Activated T-helper 1 cell treated with anti-CD3 and anti-CD28 coated beads, Interleukin-12 subunit alpha, Interleukin-12 subunit beta, Interleukin-2, Interleukin-4 antibody, amounts not matched to agents 30 ng/mL and 10 ng/mL and 1 ng/mL, durations not matched to agents 14 hours and 24 hours and 36 hours (primary cell): ENCODE measurements around the gene TWIST2. TPM values are rescaled to one million over a fixed set of nuclear protein-coding genes. Genes with fewer than 3 reads are reported as not detected.

Experiments
- DNase-seq: peaks from one replicate; pipeline ENCODE4 v3.0.0; 2021; ENCODE audit warnings: low spot score
- H3K27ac Mint-ChIP-seq: one replicate; pipeline ENCODE4 v1.8.0; 2021; ENCODE audit warnings: mild to moderate bottlenecking, mixed read lengths
- H3K27me3 Mint-ChIP-seq: one replicate; pipeline ENCODE4 v1.8.0; 2022; ENCODE audit warnings: mild to moderate bottlenecking, moderate library complexity, mixed read lengths; ENCODE audit not compliant: insufficient read depth
- H3K36me3 Mint-ChIP-seq: one replicate; pipeline ENCODE4 v1.8.0; 2021; ENCODE audit warnings: low read depth, mixed read lengths
- H3K4me1 Mint-ChIP-seq: one replicate; pipeline ENCODE4 v1.8.0; 2021; ENCODE audit warnings: low read depth, mixed read lengths
- H3K4me3 Mint-ChIP-seq: one replicate; pipeline ENCODE4 v1.8.0; 2021; ENCODE audit warnings: mild to moderate bottlenecking, moderate library complexity, mixed read lengths
- H3K9me3 Mint-ChIP-seq: one replicate; pipeline ENCODE4 v1.8.0; 2021; ENCODE audit warnings: mixed read lengths
- intact Hi-C: fragments of 100-400 bp; cut with micrococcal nuclease; formaldehyde crosslinking; loops from one replicate; pipeline ENCODE4 v1.15.1; 2024
- total RNA-seq: library from RNA; stranded (reverse); gene quantifications from 2 replicates; pipeline ENCODE4 v1.2.3, GENCODE V29; 2022

Gene TWIST2
- total RNA-seq, 1 donor from 2014 or later, result not detected

DNA sequence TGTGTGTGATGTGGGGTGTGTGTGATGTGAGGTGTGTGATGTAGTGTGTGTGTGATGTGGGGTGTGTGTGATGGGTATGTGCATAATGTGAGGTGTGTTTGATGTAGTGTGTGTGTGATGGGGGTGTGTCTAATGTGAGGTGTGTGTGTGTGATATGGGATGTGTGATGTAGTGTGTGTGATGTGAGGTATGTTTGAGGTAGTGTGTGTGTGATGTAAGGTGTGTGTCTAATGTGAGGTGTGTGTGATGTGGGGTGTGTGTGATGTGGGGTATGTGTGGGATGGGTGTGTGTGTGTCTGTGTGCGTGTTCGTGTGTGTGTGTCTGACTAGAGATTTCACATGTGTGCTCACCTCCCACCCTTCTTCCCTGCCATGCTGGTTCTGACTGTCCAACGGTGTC lies 56.3 kb downstream of the TWIST2 start:
- no peak for DNase-seq
- Mint-ChIP-seq H3K9me3 (peaks cover 5% of the 10 kb centered on the region), H3K4me1 (no peaks in the 10 kb centered on the region), H3K4me3 (no peak overlapping the region), H3K27ac (no peak overlapping the region), H3K36me3 (no peaks in the 10 kb centered on the region), H3K27me3 (no peaks in the 10 kb centered on the region)
- intact Hi-C loops, result no loop called here

DNA sequence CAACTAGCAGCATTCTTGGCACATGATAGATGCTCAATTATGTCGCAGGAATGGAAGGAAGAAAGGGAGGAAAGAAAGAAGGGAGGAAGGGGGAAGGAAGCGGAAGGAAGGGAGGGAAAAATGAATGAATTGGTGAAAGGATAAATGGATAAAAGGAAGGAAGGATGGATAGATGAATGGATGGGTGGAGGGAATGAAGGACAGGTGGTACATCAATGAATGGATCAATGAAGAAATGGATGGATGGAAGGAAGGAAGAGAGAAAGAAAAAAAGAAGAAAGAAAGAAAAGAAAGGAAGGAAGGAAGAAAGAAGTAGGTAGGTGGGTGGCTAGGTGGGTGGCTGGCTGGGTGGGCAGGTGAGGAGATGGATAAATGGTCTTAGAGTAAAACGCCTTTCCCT lies 56.8 kb downstream of the TWIST2 start:
- intact Hi-C loops, result no loop called here

DNA sequence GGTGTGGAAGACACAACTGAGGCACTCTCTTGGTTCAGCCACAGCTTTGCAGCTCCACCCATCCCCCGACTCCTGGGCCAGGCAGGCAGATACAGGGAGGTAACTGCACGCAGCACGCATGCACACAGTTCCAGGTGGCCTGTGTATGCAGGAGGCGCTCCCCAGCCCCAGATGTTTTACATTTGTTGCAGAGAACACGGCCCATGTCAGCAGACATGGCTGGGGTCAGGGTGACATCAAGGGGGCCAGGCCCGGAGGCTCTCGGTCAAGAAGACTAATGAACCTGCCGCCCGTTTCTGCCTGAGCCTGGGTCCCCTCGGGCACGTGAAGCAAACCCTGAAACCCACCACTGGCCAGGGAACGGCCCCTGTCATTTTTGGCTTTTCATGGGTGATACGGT lies 57.3 kb downstream of the TWIST2 start:
- peaks cover 5% of the 10 kb centered on the region for H3K9me3 Mint-ChIP-seq
- H3K27me3 Mint-ChIP-seq, result no peaks in the 10 kb centered on the region

More for the DNA sequence above, 56.8 kb downstream of the TWIST2 start:
- Mint-ChIP-seq H3K4me1 (no peaks in the 10 kb centered on the region), H3K27ac (no peak overlapping the region), H3K36me3 (no peaks in the 10 kb centered on the region), H3K27me3 (no peaks in the 10 kb centered on the region), H3K9me3 (peaks cover 5% of the 10 kb centered on the region), H3K4me3 (no peak overlapping the region)
- DNase-seq, result no peak

DNA sequence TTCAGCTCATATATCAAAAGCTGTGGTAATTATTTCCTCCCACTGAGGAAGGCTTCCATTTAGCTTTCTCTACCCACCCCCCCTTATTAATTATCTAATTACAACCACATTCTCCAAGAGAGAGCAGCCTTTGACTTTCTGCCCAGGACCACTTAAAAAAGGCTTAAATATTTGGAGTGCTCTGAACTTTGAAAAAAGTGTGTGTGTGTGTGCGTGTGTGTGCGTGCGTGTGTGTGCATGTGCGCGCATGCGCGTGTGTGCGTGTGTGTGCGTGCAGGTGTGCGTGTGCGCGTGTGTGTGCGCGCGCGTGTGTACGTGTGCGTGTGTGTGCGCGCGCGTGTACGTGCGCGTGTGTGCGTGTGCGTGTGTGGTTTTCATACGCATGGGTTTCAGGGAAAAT lies 57.8 kb downstream of the TWIST2 start:
- no peaks in the 10 kb centered on the region for H3K27me3 Mint-ChIP-seq
- DNase-seq, result no peak
- H3K9me3 Mint-ChIP-seq, result peaks cover 5% of the 10 kb centered on the region
- H3K4me1 Mint-ChIP-seq, result no peaks in the 10 kb centered on the region
- H3K36me3 Mint-ChIP-seq, result no peaks in the 10 kb centered on the region
- H3K4me3 Mint-ChIP-seq, result no peak overlapping the region
- intact Hi-C loops, result no loop called here
- no peak overlapping the region for H3K27ac Mint-ChIP-seq

More for the DNA sequence above, 57.3 kb downstream of the TWIST2 start:
- Mint-ChIP-seq H3K27ac (no peak overlapping the region), H3K4me1 (no peaks in the 10 kb centered on the region), H3K4me3 (no peak overlapping the region), H3K36me3 (no peaks in the 10 kb centered on the region)
- intact Hi-C loops, result no loop called here
- no peak for DNase-seq

DNA sequence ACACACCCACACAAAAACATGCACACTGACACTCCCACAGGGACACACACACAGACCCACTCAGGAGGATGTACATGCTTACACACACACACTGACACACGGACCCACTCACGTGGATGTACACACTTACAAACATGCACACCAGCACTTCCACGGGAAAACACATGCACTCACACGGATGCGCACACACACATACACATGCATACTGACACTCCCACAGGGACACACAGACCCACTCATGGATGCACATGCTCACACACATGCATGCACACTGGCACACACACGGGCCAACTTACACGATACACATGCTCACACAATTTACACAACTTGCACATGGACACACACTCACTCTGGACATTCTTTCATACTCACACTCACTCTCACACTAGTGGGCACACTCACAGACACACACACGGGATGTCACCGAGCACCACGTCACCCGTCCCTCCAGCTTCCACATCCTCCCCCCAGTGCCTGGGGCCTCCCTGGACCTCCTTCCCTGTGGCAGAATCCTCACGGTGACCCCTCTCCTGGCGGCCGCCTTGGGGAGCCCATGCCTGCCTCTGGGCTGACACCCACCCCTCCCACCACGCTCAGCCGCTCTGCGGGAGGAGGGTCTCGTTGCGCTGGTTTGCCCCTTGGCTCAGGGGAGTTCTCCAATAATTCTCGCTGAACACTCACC lies 58.5 kb downstream of the TWIST2 start:
- DNase-seq, result no peak
- Mint-ChIP-seq H3K27ac (no peak overlapping the region), H3K9me3 (peaks cover 5% of the 10 kb centered on the region), H3K4me3 (no peak overlapping the region), H3K36me3 (no peaks in the 10 kb centered on the region), H3K4me1 (no peaks in the 10 kb centered on the region), H3K27me3 (no peaks in the 10 kb centered on the region)
- intact Hi-C loops, result no loop called here

DNA sequence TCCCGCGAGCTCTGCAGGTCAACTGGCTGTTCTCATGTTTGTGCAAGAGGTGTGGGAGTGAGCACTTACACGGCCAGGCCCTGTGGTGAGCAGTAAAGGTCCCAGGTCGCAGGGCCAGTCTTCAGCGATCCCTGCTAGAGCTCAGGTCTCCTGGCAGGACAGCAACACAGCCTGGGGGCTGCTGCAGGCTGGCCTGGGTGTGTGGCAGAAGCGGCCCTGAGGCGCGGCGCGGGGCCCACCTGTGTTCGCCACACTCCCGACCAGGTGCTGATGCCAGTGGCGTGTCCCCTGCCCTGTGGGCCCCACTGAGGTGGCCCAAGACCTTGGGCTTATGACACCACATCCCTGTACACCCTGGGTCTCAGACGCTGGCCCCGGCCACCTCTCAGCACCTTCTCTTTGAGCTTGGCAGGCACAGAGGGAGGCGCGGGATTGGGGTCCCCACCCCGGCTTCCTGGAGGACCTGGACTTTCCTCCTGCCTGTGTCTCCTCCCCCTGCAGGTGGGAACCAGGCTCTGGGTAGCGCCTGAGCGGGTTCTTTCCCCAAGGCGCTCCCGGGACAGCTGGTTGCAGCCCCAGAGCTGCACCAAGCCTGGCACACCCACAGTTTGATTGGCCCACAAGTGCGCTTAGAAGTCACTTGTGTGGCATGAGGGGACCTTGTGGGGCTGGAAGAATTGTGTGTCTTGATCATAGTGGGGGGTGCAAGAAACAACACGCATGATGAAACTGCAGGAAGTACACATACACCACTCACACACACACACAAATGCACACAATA lies 59.2 kb downstream of the TWIST2 start:
- Mint-ChIP-seq H3K27ac (no peak overlapping the region), H3K27me3 (no peaks in the 10 kb centered on the region), H3K9me3 (peaks cover 5% of the 10 kb centered on the region), H3K36me3 (no peaks in the 10 kb centered on the region), H3K4me3 (no peak overlapping the region), H3K4me1 (no peaks in the 10 kb centered on the region)
- intact Hi-C loops, result no loop called here
- no peak for DNase-seq

DNA sequence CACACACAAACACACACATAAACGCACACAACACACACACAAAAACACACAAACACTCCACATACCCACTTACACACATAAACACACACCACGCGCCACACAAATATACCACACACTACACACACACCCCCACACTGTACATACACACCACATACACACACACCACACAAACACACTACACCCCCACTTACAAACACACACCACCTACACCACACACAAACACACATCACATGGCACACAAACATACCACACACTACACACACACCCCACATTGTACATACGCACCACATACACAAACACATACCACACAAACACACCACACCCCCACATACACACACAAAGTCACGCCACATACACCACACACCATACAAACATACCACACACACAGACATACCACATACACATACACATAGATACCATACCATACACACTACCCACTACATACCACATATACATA lies 59.9 kb downstream of the TWIST2 start:
- peaks cover 5% of the 10 kb centered on the region for H3K9me3 Mint-ChIP-seq
- intact Hi-C loops, result no loop called here
- no peak overlapping the region for H3K4me3 Mint-ChIP-seq
- H3K27ac Mint-ChIP-seq, result no peak overlapping the region
- no peaks in the 10 kb centered on the region for H3K4me1 Mint-ChIP-seq
- H3K36me3 Mint-ChIP-seq, result no peaks in the 10 kb centered on the region
- H3K27me3 Mint-ChIP-seq, result no peaks in the 10 kb centered on the region
- DNase-seq, result no peak

DNA sequence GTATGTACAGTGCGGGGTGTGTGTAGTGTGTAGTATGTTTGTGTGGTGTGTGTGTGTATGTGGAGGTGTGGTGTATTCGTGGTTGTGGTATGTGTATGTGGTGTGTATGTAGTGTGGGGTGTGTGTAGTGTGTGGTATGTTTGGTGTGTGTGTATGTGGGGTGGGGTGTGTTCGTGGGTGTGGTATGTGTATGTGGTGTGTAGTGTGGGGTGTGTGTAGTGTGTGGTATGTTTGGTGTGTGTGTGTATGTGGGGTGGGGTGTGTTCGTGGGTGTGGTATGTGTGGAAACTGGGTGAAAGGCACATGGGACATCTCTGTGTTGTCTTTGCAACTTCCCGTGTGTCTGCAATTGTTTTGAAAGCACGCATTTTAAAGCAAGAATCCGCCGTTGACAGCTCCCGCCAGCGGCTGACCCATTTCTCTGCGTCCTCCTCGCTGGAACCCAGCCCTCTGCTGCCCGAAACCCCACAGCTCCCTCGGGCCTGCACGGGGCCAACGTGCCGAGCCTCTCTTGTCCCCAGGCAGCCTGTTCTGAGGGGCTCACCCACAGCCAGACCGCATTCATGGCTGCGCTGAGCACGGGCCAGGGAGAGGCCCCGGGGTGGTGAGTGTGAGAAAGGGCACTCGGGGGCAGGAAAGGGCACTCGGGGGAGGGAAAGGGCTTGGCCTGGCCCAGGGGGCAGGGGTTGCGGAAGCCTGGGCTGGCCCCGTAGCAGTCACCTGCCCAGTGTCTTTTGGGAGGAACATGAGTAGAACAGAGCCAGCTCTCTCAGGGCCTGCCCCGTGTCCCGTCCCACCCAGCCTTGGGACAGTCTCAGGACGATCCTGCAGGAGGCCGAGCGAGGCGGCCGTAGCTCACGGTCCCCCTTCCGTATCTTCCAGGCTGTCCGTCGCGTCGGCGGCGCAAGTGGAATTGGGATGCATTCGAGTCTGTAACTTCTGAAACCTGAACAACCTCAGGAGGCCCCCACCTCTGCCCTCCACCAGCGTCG lies 61.4 kb downstream of the TWIST2 start:
- DNase-seq, result no peak
- Mint-ChIP-seq H3K9me3 (peaks cover 5% of the 10 kb centered on the region), H3K4me1 (no peaks in the 10 kb centered on the region), H3K36me3 (no peaks in the 10 kb centered on the region), H3K4me3 (no peak overlapping the region), H3K27me3 (no peaks in the 10 kb centered on the region), H3K27ac (no peak overlapping the region)
- intact Hi-C loops, result no loop called here

DNA sequence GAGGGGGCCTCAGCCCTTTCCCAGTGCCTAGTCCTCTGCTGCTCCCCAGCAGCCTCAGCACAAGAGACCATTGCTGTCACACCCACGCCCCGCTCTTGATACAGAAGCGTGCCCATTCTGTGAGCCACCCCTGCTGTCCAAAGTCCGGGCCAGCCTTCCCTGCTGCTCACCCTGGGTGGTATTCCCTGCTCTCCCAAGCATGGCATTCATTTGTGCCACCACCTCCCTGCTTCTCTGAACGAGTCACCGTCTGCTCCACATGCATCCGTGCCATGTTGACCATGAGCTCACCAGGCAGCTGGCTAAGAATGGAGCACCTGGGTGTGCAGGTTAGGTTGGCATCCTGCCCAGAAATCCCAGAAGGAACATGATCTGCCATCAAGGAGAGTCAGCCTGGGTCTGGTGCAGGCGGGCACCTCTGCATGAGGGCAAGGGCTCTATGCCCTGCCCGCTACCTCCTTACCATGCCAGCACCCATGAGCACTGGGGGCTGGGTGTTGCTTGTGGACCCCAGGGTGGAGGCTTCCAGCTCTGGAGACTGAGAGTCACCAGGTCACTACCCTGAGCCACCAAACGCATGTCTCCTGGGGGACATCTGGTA lies 63.0 kb downstream of the TWIST2 start:
- peaks cover 5% of the 10 kb centered on the region for H3K9me3 Mint-ChIP-seq
- H3K27me3 Mint-ChIP-seq, result no peaks in the 10 kb centered on the region
- DNase-seq, result no peak
- no peaks in the 10 kb centered on the region for H3K36me3 Mint-ChIP-seq
- intact Hi-C loops, result no loop called here
- no peaks in the 10 kb centered on the region for H3K4me1 Mint-ChIP-seq
- H3K27ac Mint-ChIP-seq, result no peak overlapping the region
- H3K4me3 Mint-ChIP-seq, result no peak overlapping the region

DNA sequence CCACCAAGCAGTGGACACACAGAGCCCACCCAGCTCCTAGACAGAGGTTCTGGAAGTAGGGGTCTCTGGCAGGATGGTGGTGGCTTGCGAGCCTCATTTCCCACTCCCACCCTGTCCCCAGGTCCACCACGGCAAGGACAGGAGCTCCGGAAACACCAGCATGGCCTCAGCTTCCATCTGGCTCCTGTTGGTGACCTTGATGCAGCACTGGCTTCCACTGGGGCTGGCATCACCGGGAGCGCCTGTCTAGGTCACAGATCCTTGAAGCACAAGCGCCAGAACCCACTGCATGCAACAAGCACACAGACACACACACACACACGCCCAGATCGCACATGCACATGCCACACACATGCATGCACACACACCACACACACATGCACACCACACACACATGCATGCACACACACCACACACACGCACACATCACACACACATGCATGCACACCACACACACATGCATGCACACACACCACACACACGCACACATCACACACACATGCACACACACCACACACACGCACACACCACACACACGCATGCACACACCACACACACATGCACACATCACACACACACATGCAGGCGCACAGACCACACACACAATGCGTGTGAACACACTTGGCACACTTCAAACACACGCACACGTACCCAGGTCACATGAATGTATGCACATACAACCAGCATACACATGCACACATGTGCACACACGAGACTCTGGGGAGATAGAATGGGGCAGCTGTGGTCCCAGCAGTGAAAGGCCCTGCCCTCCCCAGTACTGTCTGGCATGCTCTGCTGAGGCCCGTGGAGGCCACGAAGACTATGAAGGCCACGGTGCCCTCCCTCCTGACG lies 63.7 kb downstream of the TWIST2 start:
- no peak for DNase-seq
- intact Hi-C loops, result no loop called here
- peaks cover 5% of the 10 kb centered on the region for H3K27me3 Mint-ChIP-seq

DNA sequence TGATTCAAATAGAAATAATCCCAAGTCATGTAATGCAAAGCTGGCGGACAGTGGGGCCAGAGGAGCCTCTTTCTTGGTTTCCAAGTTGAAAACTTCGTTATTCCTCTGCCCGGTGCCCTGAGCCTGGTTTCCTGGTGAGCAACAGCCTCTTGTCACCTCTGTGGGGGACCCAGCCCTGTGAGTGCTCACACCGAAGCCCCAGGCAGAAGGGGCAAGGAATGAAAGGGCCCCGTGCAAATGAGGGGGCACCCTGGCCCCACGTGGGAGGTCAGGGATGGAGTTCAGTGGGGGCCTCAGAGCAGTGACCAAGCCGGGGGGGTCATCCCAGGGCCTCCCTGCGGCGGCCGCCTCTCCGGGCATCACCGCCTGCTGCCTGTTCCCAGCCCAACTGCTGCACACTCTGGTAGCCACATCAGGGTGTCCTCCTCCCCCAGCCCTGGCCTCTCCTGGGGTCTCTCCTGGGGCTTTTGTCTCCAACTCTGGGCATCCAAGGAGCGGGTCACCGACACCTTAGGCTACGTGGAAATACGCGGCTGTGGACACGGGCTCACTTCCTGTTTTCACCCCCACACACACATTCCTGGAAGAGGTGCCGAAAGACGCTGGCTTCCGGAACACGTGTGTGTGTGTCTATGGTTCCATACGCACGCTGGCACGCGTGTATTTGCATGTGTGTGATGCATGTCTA lies 64.5 kb downstream of the TWIST2 start:
- DNase-seq, result no peak
- no peaks in the 10 kb centered on the region for H3K36me3 Mint-ChIP-seq
- intact Hi-C loops, result no loop called here
- peaks cover 5% of the 10 kb centered on the region for H3K27me3 Mint-ChIP-seq
- no peak overlapping the region for H3K27ac Mint-ChIP-seq
- no peaks in the 10 kb centered on the region for H3K4me1 Mint-ChIP-seq
- H3K4me3 Mint-ChIP-seq, result no peak overlapping the region
- no peaks in the 10 kb centered on the region for H3K9me3 Mint-ChIP-seq

More for the DNA sequence above, 63.7 kb downstream of the TWIST2 start:
- Mint-ChIP-seq H3K4me1 (no peaks in the 10 kb centered on the region), H3K36me3 (no peaks in the 10 kb centered on the region), H3K27ac (no peak overlapping the region), H3K9me3 (no peaks in the 10 kb centered on the region), H3K4me3 (no peak overlapping the region)
